Sigmoid colon (tissue), 7 donors: ENCODE results near the gene ARRDC4. TPM values are rescaled to one million over a fixed set of nuclear protein-coding genes. Genes with fewer than 3 reads are reported as not detected.

Experiments used
- DNase-seq: peaks from one replicate; pipeline ENCODE4 v3.0.0-alpha.2; 2019
- H3K27ac ChIP-seq, 4 donors: fragments of 200-600 bp; sonication (generic); one replicate each; pipeline ENCODE4 v1.5.1; 2016 to 2019; ENCODE audit warnings: mild to moderate bottlenecking in 1 of 4
- H3K27me3 ChIP-seq, 3 donors: fragments of 200-600 bp; sonication (generic); one replicate each; pipeline ENCODE4 v1.5.1; 2019; ENCODE audit warnings: mild to moderate bottlenecking in 1 of 3
- H3K36me3 ChIP-seq, 4 donors: fragments of 200-600 bp; sonication (generic); one replicate each; pipeline ENCODE4 v1.5.1; 2016 to 2019
- H3K4me1 ChIP-seq, 4 donors: fragments of 200-600 bp; sonication (generic); one replicate each; pipeline ENCODE4 v1.5.1; 2017 to 2019
- H3K4me3 ChIP-seq, 4 donors: fragments of 200-600 bp; sonication (generic); one replicate each; pipeline ENCODE4 v1.5.1; 2017 to 2019; ENCODE audit warnings: mild to moderate bottlenecking in 2 of 4, moderate library complexity in 1 of 4
- H3K9me3 ChIP-seq, 4 donors: fragments of 200-600 bp in 3 of 4; sonication (generic) in 3 of 4; one replicate each; pipeline versions ENCODE4 v1.5.1 to v1.6.1; 2013 to 2019
- EP300 ChIP-seq, 4 donors: sonication (generic); formaldehyde crosslinking; IDR thresholded peaks; one replicate each; pipeline ENCODE4 v1.6.1; 2017; ENCODE audit warnings: antibody characterized with exemption in 4 of 4
- POLR2A ChIP-seq, 2 donors: fragments of 450-650 bp; IDR thresholded peaks; one replicate each; pipeline ENCODE4 v1.6.1; 2016; ENCODE audit warnings: antibody characterized with exemption in 2 of 2, mild to moderate bottlenecking in 2 of 2, moderate library complexity in 2 of 2
- POLR2AphosphoS5 ChIP-seq, 4 donors: sonication (generic); formaldehyde crosslinking; IDR thresholded peaks; one replicate each; pipeline ENCODE4 v1.6.1; 2017; ENCODE audit warnings: antibody characterized with exemption in 4 of 4
- WGBS, 2 donors: extraction: QIAGEN DNeasy Blood & Tissue Kit; methylation state at CpG; one replicate each; pipeline ENCODE4 v1.1.7; 2013; 5-methylcytosine and 5-hydroxymethylcytosine counted together
- intact Hi-C: fragments of 100-400 bp; cut with DNase I; formaldehyde crosslinking; loops from one replicate; pipeline ENCODE4 v1.15.1; 2023
- polyA plus RNA-seq, 3 donors: library from polyadenylated mRNA; stranded (reverse); fragments of 200-250 nt; gene quantifications; one replicate each; pipeline ENCODE4 v1.2.3, GENCODE V29; 2013
- total RNA-seq, 4 donors: library from RNA; depleted of rRNA; stranded (reverse); fragments of >200 nt; gene quantifications; one replicate each; pipeline ENCODE4 v1.1.0, GENCODE V29; 2016
- TF ChIP-seq, protein P1 (sequence below), 4 experiments: fragments of 450-650 bp in 3 of 4; fragments of 200-600 bp in 1 of 4; IDR thresholded peaks; one replicate each; pipeline ENCODE4 v1.5.1; 2016 to 2019; ENCODE audit warnings: antibody characterized with exemption in 4 of 4, mild to moderate bottlenecking in 3 of 4, moderate library complexity in 2 of 4
- donor health status: healthy with polysubstance abuse.
- donor health status: Bipolar disorder and iron deficiency.
- donor health status: healthy.

ARRDC4 gene
- total and polyA plus RNA-seq, 7 donors, result 26.4 to 205 (median 143) TPM

GRCh38 chr15:97961067-97961954 lies 808 bp downstream of the ARRDC4 start:
- H3K27ac ChIP-seq, result peak overlapping the region; percentile 94 to 98 (median 98)
- peaks cover 0 to 7% (median 1%) of the 10 kb centered on the region in 4 donors for H3K36me3 ChIP-seq
- peak; percentile 89 for DNase-seq
- TF ChIP-seq POLR2AphosphoS5 (IDR thresholded peaks at IDR 0.05) (peak; percentile 32 to 82 (median 48)), POLR2A (IDR thresholded peaks at IDR 0.05) (peak in 1 of 2 donors; percentile 1)
- TF ChIP-seq, protein P1, sequence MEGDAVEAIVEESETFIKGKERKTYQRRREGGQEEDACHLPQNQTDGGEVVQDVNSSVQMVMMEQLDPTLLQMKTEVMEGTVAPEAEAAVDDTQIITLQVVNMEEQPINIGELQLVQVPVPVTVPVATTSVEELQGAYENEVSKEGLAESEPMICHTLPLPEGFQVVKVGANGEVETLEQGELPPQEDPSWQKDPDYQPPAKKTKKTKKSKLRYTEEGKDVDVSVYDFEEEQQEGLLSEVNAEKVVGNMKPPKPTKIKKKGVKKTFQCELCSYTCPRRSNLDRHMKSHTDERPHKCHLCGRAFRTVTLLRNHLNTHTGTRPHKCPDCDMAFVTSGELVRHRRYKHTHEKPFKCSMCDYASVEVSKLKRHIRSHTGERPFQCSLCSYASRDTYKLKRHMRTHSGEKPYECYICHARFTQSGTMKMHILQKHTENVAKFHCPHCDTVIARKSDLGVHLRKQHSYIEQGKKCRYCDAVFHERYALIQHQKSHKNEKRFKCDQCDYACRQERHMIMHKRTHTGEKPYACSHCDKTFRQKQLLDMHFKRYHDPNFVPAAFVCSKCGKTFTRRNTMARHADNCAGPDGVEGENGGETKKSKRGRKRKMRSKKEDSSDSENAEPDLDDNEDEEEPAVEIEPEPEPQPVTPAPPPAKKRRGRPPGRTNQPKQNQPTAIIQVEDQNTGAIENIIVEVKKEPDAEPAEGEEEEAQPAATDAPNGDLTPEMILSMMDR (IDR thresholded peaks at IDR 0.05), result no peak
- H3K4me3 ChIP-seq, result peak overlapping the region; percentile 71 to 91 (median 84)
- H3K27me3 ChIP-seq, result no peaks in the 10 kb centered on the region
- H3K9me3 ChIP-seq, result no peaks in the 10 kb centered on the region
- 2 to 4% methylated on average over 48 of the region's 48 CpGs for WGBS, 2 donors
- peaks cover 0 to 48% (median 44%) of the 10 kb centered on the region in 4 donors for H3K4me1 ChIP-seq
- intact Hi-C loops, result loop anchor here (2.0 to 5.0 kb wide), 3 partner anchors 54 to 123 kb away; no protein-coding TSS in a partner anchor

- TF ChIP-seq EP300 (IDR thresholded peaks at IDR 0.05), result no peak
- TF ChIP-seq POLR2A (IDR thresholded peaks at IDR 0.05), result no peak
- peak in 1 of 4 donors; percentile 4 for TF ChIP-seq POLR2AphosphoS5 (IDR thresholded peaks at IDR 0.05)
- TF ChIP-seq, protein P1 (IDR thresholded peaks at IDR 0.05), result no peak
- intact Hi-C loops, result loop anchor here (5.0 kb wide), 1 partner anchor 55 kb away; no protein-coding TSS in a partner anchor
- DNase-seq, result no peak
- Histone ChIP-seq H3K4me1 (peaks cover 0 to 58% (median 53%) of the 10 kb centered on the region in 4 donors), H3K27me3 (no peaks in the 10 kb centered on the region), H3K36me3 (peaks cover 0 to 13% (median 3%) of the 10 kb centered on the region in 4 donors), H3K27ac (peak overlapping the region; percentile 94 to 98 (median 98)), H3K9me3 (no peaks in the 10 kb centered on the region), H3K4me3 (peak overlapping the region; percentile 71 to 91 (median 84))
- 18 to 75% methylated on average over 2 of the region's 2 CpGs for WGBS, 2 donors
Measured at GRCh38 chr15:97962263-97962662, 1.8 kb downstream of the ARRDC4 start.

DNA sequence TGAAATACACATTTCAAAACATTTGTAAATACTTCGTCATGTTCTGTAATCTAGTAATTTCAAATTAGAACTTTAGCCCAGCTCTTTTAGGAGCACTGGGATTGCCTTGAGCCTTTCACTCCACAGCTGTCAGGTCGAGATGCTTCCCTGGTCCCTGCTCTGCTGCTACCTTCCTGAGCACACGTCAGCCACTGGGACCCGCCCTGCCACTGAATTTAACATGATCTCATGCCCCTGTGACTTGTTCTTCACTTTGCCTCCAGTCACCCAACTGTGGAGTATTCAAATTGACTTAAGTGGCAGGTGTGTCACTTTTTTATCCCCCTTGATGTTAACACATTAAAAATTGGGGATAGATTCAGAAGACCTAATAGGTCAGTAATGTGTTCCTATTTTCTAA lies 3.3 kb downstream of the ARRDC4 start:
- H3K4me1 ChIP-seq, result peaks cover 0 to 73% (median 68%) of the 10 kb centered on the region in 4 donors
- peak overlapping the region; percentile 39 to 98 (median 96) for H3K27ac ChIP-seq
- H3K4me3 ChIP-seq, result no peak overlapping the region
- intact Hi-C loops, result loop anchor here (5.0 kb wide), 1 partner anchor 56 kb away; no protein-coding TSS in a partner anchor
- no peaks in the 10 kb centered on the region for H3K27me3 ChIP-seq
- no peaks in the 10 kb centered on the region for H3K9me3 ChIP-seq
- H3K36me3 ChIP-seq, result peaks cover 0 to 14% (median 3%) of the 10 kb centered on the region in 4 donors
- no peak for DNase-seq
- 25 to 42% methylated on average over 4 of the region's 4 CpGs for WGBS, 2 donors
- TF ChIP-seq POLR2AphosphoS5 (IDR thresholded peaks at IDR 0.05), result no peak

GRCh38 chr15:97966246-97966645 lies 5.7 kb downstream of the ARRDC4 start:
- intact Hi-C loops, result no loop called here
- Histone ChIP-seq H3K4me1 (peaks cover 0 to 85% (median 80%) of the 10 kb centered on the region in 4 donors), H3K4me3 (no peak overlapping the region), H3K27ac (peak overlapping the region; percentile 35 to 97 (median 70)), H3K27me3 (no peaks in the 10 kb centered on the region), H3K9me3 (no peaks in the 10 kb centered on the region), H3K36me3 (peaks cover 8 to 39% (median 15%) of the 10 kb centered on the region in 4 donors)
- no peak for DNase-seq
- WGBS, 2 donors, result 45 to 61% methylated on average over 2 of the region's 2 CpGs
- TF ChIP-seq, protein P1 (IDR thresholded peaks at IDR 0.05), result no peak
- no peak for TF ChIP-seq POLR2A (IDR thresholded peaks at IDR 0.05)
- no peak for TF ChIP-seq EP300 (IDR thresholded peaks at IDR 0.05)
- no peak for TF ChIP-seq POLR2AphosphoS5 (IDR thresholded peaks at IDR 0.05)
